Muscle layer of duodenum (tissue), 2 donors: Measurements from ENCODE around the gene NHSL2.
A peak's percentile ranks its signal among the peaks of the same experiment; 100 is the strongest.

ENCODE experiments used
- H3K27ac ChIP-seq: one replicate; pipeline ENCODE4 v1.7.0; 2013; ENCODE audit warnings: mild to moderate bottlenecking, low read length
- H3K27me3 ChIP-seq: one replicate; pipeline ENCODE4 v1.7.0; 2013; ENCODE audit warnings: low read depth, mild to moderate bottlenecking, control low read depth, low read length
- H3K36me3 ChIP-seq, 2 donors: one replicate each; pipeline ENCODE4 v1.7.0; 2013; ENCODE audit warnings: low read length in 2 of 2, control low read depth in 1 of 2, mild to moderate bottlenecking in 1 of 2; ENCODE audit not compliant: insufficient read depth in 2 of 2, control insufficient read depth in 1 of 2
- H3K4me1 ChIP-seq, 2 donors: one replicate each; pipeline ENCODE4 v1.7.0; 2013; ENCODE audit warnings: low read length in 2 of 2, mild to moderate bottlenecking in 2 of 2, control low read depth in 1 of 2, moderate library complexity in 1 of 2; ENCODE audit not compliant: insufficient read depth in 2 of 2, control insufficient read depth in 1 of 2
- H3K4me3 ChIP-seq, 2 donors: one replicate each; pipeline ENCODE4 v1.7.0; 2013; ENCODE audit warnings: low read length in 2 of 2, low read depth in 1 of 2, mild to moderate bottlenecking in 1 of 2
- H3K9me3 ChIP-seq, 2 donors: one replicate each; pipeline ENCODE4 v1.7.0; 2013; ENCODE audit warnings: low read length in 2 of 2, control low read depth in 1 of 2, mild to moderate bottlenecking in 1 of 2; ENCODE audit not compliant: control insufficient read depth in 1 of 2
- donor health status: healthy.

The NHSL2 gene

GRCh38 chrX:72101597-72102037 is 191.0 kb downstream of the NHSL2 start:
- Histone ChIP-seq H3K4me3 (no peak overlapping the region), H3K27me3 (no peaks in the 10 kb centered on the region), H3K4me1 (peaks cover 0 to 10% of the 10 kb centered on the region in 2 donors), H3K9me3 (no peaks in the 10 kb centered on the region), H3K27ac (no peak overlapping the region), H3K36me3 (no peaks in the 10 kb centered on the region)

GRCh38 chrX:72102126-72102525 is 191.5 kb downstream of the NHSL2 start:
- no peaks in the 10 kb centered on the region for H3K9me3 ChIP-seq
- H3K4me3 ChIP-seq, result no peak overlapping the region
- H3K4me1 ChIP-seq, result peaks cover 0 to 10% of the 10 kb centered on the region in 2 donors
- no peaks in the 10 kb centered on the region for H3K36me3 ChIP-seq
- H3K27me3 ChIP-seq, result no peaks in the 10 kb centered on the region
- H3K27ac ChIP-seq, result no peak overlapping the region

- Histone ChIP-seq H3K27me3 (no peaks in the 10 kb centered on the region), H3K27ac (no peak overlapping the region), H3K9me3 (no peaks in the 10 kb centered on the region), H3K4me3 (no peak overlapping the region), H3K36me3 (no peaks in the 10 kb centered on the region), H3K4me1 (peaks cover 0 to 10% of the 10 kb centered on the region in 2 donors)
Measured at GRCh38 chrX:72102760-72103159, 192.1 kb downstream of the NHSL2 start.

GRCh38 chrX:72105436-72105835 is 194.8 kb downstream of the NHSL2 start:
- Histone ChIP-seq H3K27ac (no peak overlapping the region), H3K4me1 (peaks cover 0 to 10% of the 10 kb centered on the region in 2 donors), H3K27me3 (no peaks in the 10 kb centered on the region), H3K36me3 (no peaks in the 10 kb centered on the region), H3K9me3 (no peaks in the 10 kb centered on the region), H3K4me3 (no peak overlapping the region)

GRCh38 chrX:72107320-72107719 is 196.7 kb downstream of the NHSL2 start:
- Histone ChIP-seq H3K9me3 (no peaks in the 10 kb centered on the region), H3K27ac (peak overlapping the region; percentile 23), H3K4me1 (peaks cover 0 to 3% of the 10 kb centered on the region in 2 donors), H3K36me3 (no peaks in the 10 kb centered on the region), H3K27me3 (no peaks in the 10 kb centered on the region), H3K4me3 (no peak overlapping the region)

- no peak overlapping the region for H3K4me3 ChIP-seq
- H3K9me3 ChIP-seq, result no peaks in the 10 kb centered on the region
- peaks cover 0 to 3% of the 10 kb centered on the region in 2 donors for H3K4me1 ChIP-seq
- H3K27me3 ChIP-seq, result no peaks in the 10 kb centered on the region
- H3K36me3 ChIP-seq, result no peaks in the 10 kb centered on the region
- H3K27ac ChIP-seq, result peak overlapping the region; percentile 23
Measured at GRCh38 chrX:72107841-72108595, 197.4 kb downstream of the NHSL2 start.

GRCh38 chrX:72108666-72109065 is 198.0 kb downstream of the NHSL2 start:
- Histone ChIP-seq H3K27me3 (no peaks in the 10 kb centered on the region), H3K9me3 (no peaks in the 10 kb centered on the region)

GRCh38 chrX:72110051-72110875 is 199.6 kb downstream of the NHSL2 start:
- Histone ChIP-seq H3K9me3 (no peaks in the 10 kb centered on the region), H3K4me3 (no peak overlapping the region), H3K4me1 (peaks cover 0 to 10% of the 10 kb centered on the region in 2 donors), H3K27me3 (no peaks in the 10 kb centered on the region), H3K27ac (no peak overlapping the region), H3K36me3 (no peaks in the 10 kb centered on the region)

More at GRCh38 chrX:72108666-72109065, 198.0 kb downstream of the NHSL2 start:
- Histone ChIP-seq H3K36me3 (no peaks in the 10 kb centered on the region), H3K27ac (no peak overlapping the region), H3K4me1 (peaks cover 0 to 6% of the 10 kb centered on the region in 2 donors), H3K4me3 (no peak overlapping the region)

- H3K27me3 ChIP-seq, result no peaks in the 10 kb centered on the region
- H3K9me3 ChIP-seq, result no peaks in the 10 kb centered on the region
- H3K36me3 ChIP-seq, result no peaks in the 10 kb centered on the region
- no peak overlapping the region for H3K4me3 ChIP-seq
- peaks cover 0 to 10% of the 10 kb centered on the region in 2 donors for H3K4me1 ChIP-seq
- H3K27ac ChIP-seq, result no peak overlapping the region
Measured at GRCh38 chrX:72110876-72111708, 200.4 kb downstream of the NHSL2 start.

- H3K36me3 ChIP-seq, result no peaks in the 10 kb centered on the region
- H3K4me3 ChIP-seq, result no peak overlapping the region
- H3K27me3 ChIP-seq, result no peaks in the 10 kb centered on the region
- peaks cover 0 to 10% of the 10 kb centered on the region in 2 donors for H3K4me1 ChIP-seq
- H3K27ac ChIP-seq, result no peak overlapping the region
- H3K9me3 ChIP-seq, result no peaks in the 10 kb centered on the region
Measured at GRCh38 chrX:72113461-72113860, 202.8 kb downstream of the NHSL2 start.

- H3K4me1 ChIP-seq, result peaks cover 0 to 10% of the 10 kb centered on the region in 2 donors
- no peaks in the 10 kb centered on the region for H3K9me3 ChIP-seq
- H3K36me3 ChIP-seq, result no peaks in the 10 kb centered on the region
- H3K4me3 ChIP-seq, result no peak overlapping the region
- H3K27me3 ChIP-seq, result no peaks in the 10 kb centered on the region
- no peak overlapping the region for H3K27ac ChIP-seq
Measured at GRCh38 chrX:72114306-72114705, 203.7 kb downstream of the NHSL2 start.
